Muscle of back (tissue), 11 donors: ENCODE measurements around the gene C16orf46. TPM values are rescaled to one million over a fixed set of nuclear protein-coding genes. Genes with fewer than 3 reads are reported as not detected.

ENCODE experiments used
- DNase-seq, 3 donors: peaks; one replicate each; pipeline versions ENCODE4 v3.0.0 to v3.0.0-alpha.2; 2013
- polyA plus RNA-seq, 10 donors: library from polyadenylated mRNA; unstranded; fragments of 120-200 nt; gene quantifications; one replicate each; pipeline ENCODE4 v1.2.1, GENCODE V29; 2013; ENCODE audit not compliant: insufficient read length in 10 of 10

The C16orf46 gene
- polyA plus RNA-seq, 10 donors = 0.27 to 0.80 (median 0.65) TPM; not detected in 1

- no peak for DNase-seq
These were observed 58.5 kb downstream of the C16orf46 start for GRCh38 chr16:81018496-81018895.

- DNase-seq = no peak
These were observed 62.4 kb downstream of the C16orf46 start for GRCh38 chr16:81014672-81015071.

- DNase-seq = no peak
These were observed 64.1 kb downstream of the C16orf46 start for GRCh38 chr16:81012974-81013373.

Other genes with a start within 250 kb of the C16orf46 start
- 10 to 100 TPM; 30.5 to 46.8 (median 39.5) TPM for gene CMC2, start 70.4 kb downstream of the C16orf46 start, polyA plus RNA-seq
- gene CENPN, start 70.0 kb downstream of the C16orf46 start, polyA plus RNA-seq = 10 to 100 TPM; 12.4 to 29.1 (median 16.4) TPM
- 10 to 100 TPM; 26.7 to 38.0 (median 31.4) TPM for gene ATMIN, start 41.4 kb downstream of the C16orf46 start, polyA plus RNA-seq
- gene GCSH, start 19.2 kb upstream of the C16orf46 start, polyA plus RNA-seq = 10 to 100 TPM; 54.0 to 70.3 (median 63.9) TPM
- gene BCO1, start 161.5 kb upstream of the C16orf46 start, polyA plus RNA-seq = under 1 TPM in 4 of 10 donors, not detected in 6; 0.05 to 0.19 (median 0.07) TPM
- gene GAN, start 237.7 kb upstream of the C16orf46 start, polyA plus RNA-seq = 1 to 10 TPM; 2.2 to 3.4 (median 2.9) TPM